H1 (cell line): Measurements from ENCODE around the gene DPP10. TPM values are rescaled to one million over a fixed set of nuclear protein-coding genes. Genes with fewer than 3 reads are reported as not detected.
A peak's percentile ranks its signal among the peaks of the same experiment; 100 is the strongest.

ENCODE experiments used
- CTCF ChIA-PET: fragments of 300-600 bp; sonication (Branson Sonifier 250); formaldehyde crosslinking; loops from one replicate; lab custom pipeline; 2021; ENCODE audit not compliant: partially characterized antibody; lab: Charles Lee
- POLR2A ChIA-PET: fragments of 300-600 bp; sonication (Branson Sonifier 250); formaldehyde crosslinking; loops from one replicate; lab custom pipeline; 2021; ENCODE audit warnings: inconsistent platforms; ENCODE audit not compliant: partially characterized antibody; lab: Charles Lee
- DNase-seq, 2 experiments: peaks; one replicate each; pipeline versions ENCODE4 v3.0.0 to v3.0.0-alpha.2; 2010 to 2022; ENCODE audit warnings: low spot score in 2 of 2, low read depth in 1 of 2, mixed read lengths in 1 of 2
- FAIRE-seq: peaks from 2 replicates; lab custom pipeline; 2011; peaks lifted over from hg19 to GRCh38; lab: Jason Lieb, UNC
- H2AFZ ChIP-seq: 2 replicates; pipeline ENCODE4 v1.8.1; 2012; ENCODE audit warnings: low read length, inconsistent platforms
- H2AK5ac ChIP-seq: 2 replicates; pipeline ENCODE4 v1.6.1; 2013; ENCODE audit warnings: low read depth, low read length
- H2BK120ac ChIP-seq: replicated peaks from 2 replicates; pipeline ENCODE3; 2013; ENCODE audit warnings: low read depth, low read length, inconsistent platforms
- H2BK12ac ChIP-seq: 2 replicates; pipeline ENCODE4 v1.6.1; 2013; ENCODE audit warnings: low read depth, low read length
- H2BK15ac ChIP-seq: 2 replicates; pipeline ENCODE4 v1.6.1; 2013; ENCODE audit warnings: low read length
- H2BK20ac ChIP-seq: 2 replicates; pipeline ENCODE4 v1.6.1; 2013; ENCODE audit warnings: low read length
- H2BK5ac ChIP-seq: 2 replicates; pipeline ENCODE4 v1.6.1; 2013; ENCODE audit warnings: low read depth, low read length
- H3K14ac ChIP-seq: 2 replicates; pipeline ENCODE4 v1.6.1; 2013; ENCODE audit warnings: inconsistent platforms; ENCODE audit not compliant: insufficient read length
- H3K18ac ChIP-seq: 2 replicates; pipeline ENCODE4 v1.6.1; 2013; ENCODE audit warnings: low read length; ENCODE audit errors: extremely low read depth
- H3K23ac ChIP-seq: 2 replicates; pipeline ENCODE4 v1.6.1; 2013; ENCODE audit warnings: inconsistent platforms; ENCODE audit not compliant: insufficient read length
- H3K23me2 ChIP-seq: 2 replicates; pipeline ENCODE4 v1.6.1; 2013; ENCODE audit warnings: low read depth, low read length
- H3K27ac ChIP-seq: 2 replicates; pipeline ENCODE4 v1.6.1; 2011; ENCODE audit warnings: low read depth, low read length, inconsistent platforms
- H3K27me3 ChIP-seq, 4 experiments: replicated peaks in 1 of 4; 1 replicate in 1 of 4; 2 replicates in 3 of 4; pipeline versions ENCODE4 v1.6.1 to v1.8.1; 2011 to 2013; ENCODE audit warnings: low read length in 3 of 4, mild to moderate bottlenecking in 3 of 4, inconsistent platforms in 2 of 4, mixed read lengths in 2 of 4, moderate library complexity in 1 of 4; ENCODE audit not compliant: control insufficient read depth in 3 of 4, insufficient read depth in 3 of 4; ENCODE audit errors: extremely low read depth in 1 of 4
- H3K36me3 ChIP-seq, 4 experiments: 2 replicates each; pipeline versions ENCODE4 v1.6.1 to v1.8.1; 2011 to 2013; ENCODE audit warnings: mild to moderate bottlenecking in 4 of 4, low read length in 3 of 4, moderate library complexity in 2 of 4, control low read depth in 1 of 4, inconsistent platforms in 1 of 4; ENCODE audit not compliant: insufficient read depth in 4 of 4, control insufficient read depth in 2 of 4
- H3K4ac ChIP-seq: replicated peaks from 2 replicates; pipeline ENCODE3; 2013; ENCODE audit warnings: low read length, low read depth, mixed read lengths, inconsistent platforms; ENCODE audit not compliant: insufficient read length
- H3K4me1 ChIP-seq, 4 experiments: replicated peaks in 1 of 4; 1 replicate in 1 of 4; 2 replicates in 3 of 4; pipeline versions ENCODE4 v1.6.1 to v1.8.1; 2011 to 2013; ENCODE audit warnings: low read length in 3 of 4, inconsistent platforms in 2 of 4, mixed read lengths in 1 of 4; ENCODE audit not compliant: insufficient read depth in 4 of 4, control insufficient read depth in 3 of 4
- H3K4me2 ChIP-seq, 2 experiments: 2 replicates each; pipeline versions ENCODE4 v1.6.1 to v1.8.1; 2011 to 2013; ENCODE audit warnings: low read depth in 2 of 2, low read length in 2 of 2, control low read depth in 1 of 2, inconsistent platforms in 1 of 2, mild to moderate bottlenecking in 1 of 2; ENCODE audit not compliant: insufficient read depth in 1 of 2
- H3K4me3 ChIP-seq, 4 experiments: fragments of 200-600, 300-600 bp in 1 of 4; sonication (generic), shearing (Covaris generic), sonication (Bioruptor Twin) in 1 of 4; 2 replicates each; pipeline versions ENCODE4 v1.5.1 to v1.8.1; 2011 to 2016; ENCODE audit warnings: low read length in 4 of 4, low read depth in 3 of 4, control low read depth in 2 of 4, inconsistent platforms in 2 of 4, mild to moderate bottlenecking in 2 of 4, mixed read lengths in 1 of 4, moderate library complexity in 1 of 4; ENCODE audit not compliant: insufficient read depth in 2 of 4; ENCODE audit errors: extremely low read depth in 1 of 4
- H3K56ac ChIP-seq: replicated peaks from 2 replicates; pipeline ENCODE3; 2013; ENCODE audit warnings: low read depth, mild to moderate bottlenecking, mixed read lengths, low read length, inconsistent platforms; ENCODE audit not compliant: insufficient read length
- H3K79me1 ChIP-seq: 2 replicates; pipeline ENCODE4 v1.6.1; 2013; ENCODE audit warnings: low read depth, low read length, control low read depth
- H3K79me2 ChIP-seq, 2 experiments: 2 replicates each; pipeline versions ENCODE4 v1.6.1 to v1.8.1; 2012 to 2013; ENCODE audit warnings: low read length in 2 of 2, mild to moderate bottlenecking in 2 of 2, inconsistent platforms in 1 of 2; ENCODE audit not compliant: insufficient read depth in 2 of 2, control insufficient read depth in 1 of 2
- H3K9ac ChIP-seq, 4 experiments: replicated peaks in 1 of 4; 1 replicate in 1 of 4; 2 replicates in 3 of 4; pipeline versions ENCODE4 v1.6.1 to v1.8.1; 2011 to 2013; ENCODE audit warnings: low read depth in 3 of 4, low read length in 3 of 4, control low read depth in 2 of 4, mild to moderate bottlenecking in 2 of 4, moderate library complexity in 2 of 4, inconsistent platforms in 1 of 4; ENCODE audit errors: extremely low read depth in 1 of 4
- H3K9me3 ChIP-seq, 2 experiments: 2 replicates each; pipeline versions ENCODE4 v1.6.1 to v1.8.1; 2012 to 2013; ENCODE audit warnings: mild to moderate bottlenecking in 2 of 2, moderate library complexity in 2 of 2, control low read depth in 1 of 2, inconsistent platforms in 1 of 2, low read depth in 1 of 2, low read length in 1 of 2, mixed read lengths in 1 of 2; ENCODE audit not compliant: insufficient read depth in 2 of 2
- H4K20me1 ChIP-seq, 2 experiments: replicated peaks in 1 of 2; 2 replicates each; pipeline versions ENCODE3 to v1.8.1; 2011 to 2013; ENCODE audit warnings: inconsistent platforms in 2 of 2, low read length in 2 of 2, mild to moderate bottlenecking in 1 of 2; ENCODE audit not compliant: insufficient read depth in 2 of 2, control insufficient read depth in 1 of 2
- H4K5ac ChIP-seq: 2 replicates; pipeline ENCODE4 v1.6.1; 2013; ENCODE audit warnings: low read length, low read depth, mixed read lengths, inconsistent platforms; ENCODE audit not compliant: insufficient read length
- H4K8ac ChIP-seq: 2 replicates; pipeline ENCODE4 v1.8.0; 2013; ENCODE audit warnings: mild to moderate bottlenecking, moderate library complexity, low read length, inconsistent platforms; ENCODE audit not compliant: insufficient read depth; ENCODE audit errors: extremely low read depth
- H4K91ac ChIP-seq: replicated peaks from 2 replicates; pipeline ENCODE3; 2013; ENCODE audit warnings: low read length, mixed read lengths, inconsistent platforms; ENCODE audit not compliant: insufficient read length
- ASH2L ChIP-seq: fragments of 200-600, 300-600 bp; sonication (generic); IDR thresholded peaks from one replicate; pipeline ENCODE4 v1.7.1; 2017; ENCODE audit warnings: low read length
- BACH1 ChIP-seq: IDR thresholded peaks from 2 replicates; pipeline ENCODE4 v1.6.1; 2012; ENCODE audit warnings: low read length, improper control_type of control experiment
- BRCA1 ChIP-seq: IDR thresholded peaks from 2 replicates; pipeline ENCODE4 v1.6.1; 2012; ENCODE audit warnings: low read depth, low read length, improper control_type of control experiment
- CBX8 ChIP-seq: fragments of 300-800, 300-1000 bp; sonication (generic); IDR thresholded peaks from 2 replicates; pipeline ENCODE4 v1.7.1; 2016; ENCODE audit warnings: low read depth, low read length, borderline replicate concordance
- CEBPB ChIP-seq: IDR thresholded peaks from 2 replicates; pipeline ENCODE4 v1.6.1; 2012; ENCODE audit warnings: low read depth, low read length
- FOSL1 ChIP-seq: IDR thresholded peaks from 2 replicates; pipeline ENCODE4 v1.6.1; 2011; ENCODE audit warnings: mild to moderate bottlenecking, low read depth, low read length, moderate library complexity; ENCODE audit not compliant: insufficient read depth
- HDAC2 ChIP-seq, 2 experiments: fragments of 300-600 bp in 1 of 2; sonication (generic) in 1 of 2; IDR thresholded peaks; 2 replicates each; pipeline ENCODE4 v1.6.1; 2011 to 2012; ENCODE audit warnings: low read depth in 2 of 2, low read length in 2 of 2, mild to moderate bottlenecking in 2 of 2, moderate library complexity in 2 of 2, borderline replicate concordance in 1 of 2, inconsistent platforms in 1 of 2
- JUN ChIP-seq: IDR thresholded peaks from 2 replicates; pipeline ENCODE4 v1.6.1; 2011; ENCODE audit warnings: low read depth, mild to moderate bottlenecking, improper control_type of control experiment, low read length
- JUND ChIP-seq: IDR thresholded peaks from 2 replicates; pipeline ENCODE4 v1.6.1; 2011; ENCODE audit warnings: mild to moderate bottlenecking, improper control_type of control experiment, low read length
- POLR2AphosphoS5 ChIP-seq: IDR thresholded peaks from 2 replicates; pipeline ENCODE4 v1.6.1; 2011; ENCODE audit warnings: low read depth, low read length
- RBBP5 ChIP-seq: IDR thresholded peaks from 2 replicates; pipeline ENCODE4 v1.7.1; 2012; ENCODE audit warnings: low read depth, mild to moderate bottlenecking, inconsistent platforms, low read length, moderate library complexity, borderline replicate concordance
- RFX5 ChIP-seq: IDR thresholded peaks from 2 replicates; pipeline ENCODE4 v1.6.1; 2011; ENCODE audit warnings: low read depth, low read length, improper control_type of control experiment, borderline replicate concordance
- SP4 ChIP-seq: IDR thresholded peaks from 2 replicates; pipeline ENCODE4 v1.6.1; 2012; ENCODE audit warnings: low read length, inconsistent platforms
- WGBS, 2 experiments: shearing (Covaris generic) in 1 of 2; methylation state at CpG; one replicate each; pipeline versions ENCODE4 v1.1.6 to v1.1.7; 2013 to 2015; ENCODE audit warnings: low lambda C conversion rate in 2 of 2, mixed read lengths in 2 of 2, inconsistent platforms in 1 of 2, low coverage in 1 of 2, missing lambda C conversion rate in 1 of 2; ENCODE audit not compliant: insufficient replicate concordance in 2 of 2, insufficient coverage in 1 of 2, insufficient read length in 1 of 2; ENCODE audit errors: extremely low coverage in 1 of 2, missing lambda C conversion rate in 1 of 2; 5-methylcytosine and 5-hydroxymethylcytosine counted together
- polyA plus RNA-seq, 7 experiments: library from polyadenylated mRNA; depleted of rRNA in 3 of 7; stranded (reverse) in 5 of 7; unstranded in 2 of 7; fragments of >200 nt in 5 of 7; fragments of 200-250 nt in 2 of 7; gene quantifications; 1 replicate in 5 of 7; 2 replicates in 1 of 7; 4 replicates in 1 of 7; pipeline versions ENCODE4 v1.2.1 to v1.2.3, GENCODE V29; 2011 to 2013; ENCODE audit warnings: missing spikeins in 2 of 7, mixed read lengths in 2 of 7
- total RNA-seq: library from RNA; stranded (reverse); fragmentation: NEBNext Ultra II Directional; extraction: Animal tissue kit (Norgen Biotek cat#: 25700); gene quantifications from 2 replicates; pipeline ENCODE4 v1.2.1, GENCODE V29; 2021
- TF ChIP-seq, protein P1 (sequence below): IDR thresholded peaks from 2 replicates; pipeline ENCODE4 v1.6.1; 2011; ENCODE audit warnings: low read length, improper control_type of control experiment

DPP10 gene
- total and polyA plus RNA-seq, 2 of the 8 experiments (the other 6 are each of a cell fraction or from before 2014, with no cell fraction given), result 3.3 to 7.2 TPM

DNA sequence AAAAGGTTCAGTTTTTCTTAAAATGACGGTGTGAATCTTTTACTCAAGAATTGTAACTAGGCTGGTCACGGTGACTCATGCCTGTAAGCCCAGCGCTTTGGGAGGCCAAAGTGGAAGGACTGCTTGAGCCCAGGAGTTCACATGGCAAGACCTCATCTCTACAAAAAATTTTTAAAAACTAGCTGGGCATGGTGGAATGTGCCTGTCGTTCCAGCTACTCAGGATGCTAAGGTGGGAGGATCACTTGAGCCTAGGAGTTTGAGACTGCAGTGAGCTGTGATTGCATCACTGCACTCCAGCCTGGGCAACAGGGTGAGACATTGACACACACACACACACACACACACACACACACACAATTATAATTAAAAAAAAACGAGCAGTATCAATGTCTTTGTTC is 369.8 kb downstream of the DPP10 start:
- Histone ChIP-seq H2AK5ac (no peak overlapping the region), H2BK120ac (no peak overlapping the region), H3K23ac (no peak overlapping the region), H2BK5ac (no peak overlapping the region), H3K23me2 (peaks cover 4% of the 10 kb centered on the region; the same call in 1 of the 2 replicates), H3K4me2 (no peak overlapping the region), H3K4me1 (peaks cover 0 to 4% (median 1%) of the 10 kb centered on the region in 4 experiments; a peak in 4 of 7 replicates), H2AFZ (0 out of 2 replicates have a peak overlapping the region, but pooled peaks have one; percentile 21), H4K8ac (no peak overlapping the region), H3K79me2 (no peaks in the 10 kb centered on the region), H3K18ac (no peak overlapping the region), H3K36me3 (no peaks in the 10 kb centered on the region), H3K79me1 (no peaks in the 10 kb centered on the region), H3K9me3 (no peaks in the 10 kb centered on the region), H2BK15ac (no peak overlapping the region), H3K4me3 (no peak overlapping the region), H4K20me1 (no peaks in the 10 kb centered on the region), H3K27me3 (no peaks in the 10 kb centered on the region), H2BK20ac (no peak overlapping the region), H4K5ac (no peak overlapping the region), H3K14ac (no peak overlapping the region), H3K4ac (no peak overlapping the region), H3K56ac (no peak overlapping the region), H3K9ac (no peak overlapping the region), H2BK12ac (no peak overlapping the region), H3K27ac (no peak overlapping the region), H4K91ac (no peak overlapping the region)
- WGBS, 2 experiments, result 87% methylated on average over 5 of the region's 5 CpGs; no CpG with 5 or more reads in 1 of the 2 experiments
- POLR2A ChIA-PET, result no interaction called here
- no peak for FAIRE-seq
- CTCF ChIA-PET, result interaction anchor here (0.7 kb wide), 2 partner anchors 8 to 197 kb away, joined by 3 read pairs; no protein-coding TSS in a partner anchor
- no peak for DNase-seq
- TF ChIP-seq RFX5 (no peak), RBBP5 (no peak), ASH2L (no peak), BACH1 (no peak), POLR2AphosphoS5 (no peak), CEBPB (no peak), JUND (no peak), CBX8 (no peak), JUN (no peak), SP4 (no peak), BRCA1 (no peak), FOSL1 (no peak), HDAC2 (IDR thresholded peaks at IDR 0.05; ENCODE audit: borderline replicate concordance in 1 of 2, low read depth in 2 of 2, low read length in 2 of 2) (no peak)
- TF ChIP-seq, protein P1, sequence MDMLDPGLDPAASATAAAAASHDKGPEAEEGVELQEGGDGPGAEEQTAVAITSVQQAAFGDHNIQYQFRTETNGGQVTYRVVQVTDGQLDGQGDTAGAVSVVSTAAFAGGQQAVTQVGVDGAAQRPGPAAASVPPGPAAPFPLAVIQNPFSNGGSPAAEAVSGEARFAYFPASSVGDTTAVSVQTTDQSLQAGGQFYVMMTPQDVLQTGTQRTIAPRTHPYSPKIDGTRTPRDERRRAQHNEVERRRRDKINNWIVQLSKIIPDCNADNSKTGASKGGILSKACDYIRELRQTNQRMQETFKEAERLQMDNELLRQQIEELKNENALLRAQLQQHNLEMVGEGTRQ, result no peak
